Kidney epithelial cell (primary cell): Measurements from ENCODE around the gene HSPG2. TPM values are rescaled to one million over a fixed set of nuclear protein-coding genes. Genes with fewer than 3 reads are reported as not detected.

Source experiments
- DNase-seq: peaks from one replicate; pipeline ENCODE4 v3.0.0-alpha.2; 2010; ENCODE audit warnings: low read depth
- H3K27me3 ChIP-seq: 2 replicates; pipeline ENCODE4 v1.6.0; 2011; ENCODE audit warnings: low read length; ENCODE audit not compliant: control insufficient read depth, insufficient read depth
- H3K36me3 ChIP-seq: 2 replicates; pipeline ENCODE4 v1.5.1; 2011; ENCODE audit warnings: low read length; ENCODE audit not compliant: control insufficient read depth, insufficient read depth
- H3K4me3 ChIP-seq: 2 replicates; pipeline ENCODE4 v1.5.1; 2011; ENCODE audit warnings: low read depth, mild to moderate bottlenecking, control low read depth, low read length
- total RNA-seq: library from RNA; depleted of rRNA; stranded (reverse); fragments of >200 nt; gene quantifications from 2 replicates; pipeline ENCODE4 v1.2.3, GENCODE V29; 2015
- TF ChIP-seq, protein P1 (sequence below): IDR thresholded peaks from 2 replicates; pipeline ENCODE4 v1.5.1; 2011; ENCODE audit warnings: mild to moderate bottlenecking, moderate library complexity, low read length, control low read depth, inconsistent platforms; ENCODE audit not compliant: insufficient read depth, poor library complexity, severe bottlenecking

Gene HSPG2
- total RNA-seq, 1 donor from 2014 or later, result 122 TPM

GRCh38 chr1:21956720-21957552 lies 19.8 kb upstream of the HSPG2 start:
- DNase-seq, result peak; percentile 78
- Histone ChIP-seq H3K4me3 (no peak overlapping the region), H3K36me3 (no peaks in the 10 kb centered on the region), H3K27me3 (no peaks in the 10 kb centered on the region)
- TF ChIP-seq, protein P1, sequence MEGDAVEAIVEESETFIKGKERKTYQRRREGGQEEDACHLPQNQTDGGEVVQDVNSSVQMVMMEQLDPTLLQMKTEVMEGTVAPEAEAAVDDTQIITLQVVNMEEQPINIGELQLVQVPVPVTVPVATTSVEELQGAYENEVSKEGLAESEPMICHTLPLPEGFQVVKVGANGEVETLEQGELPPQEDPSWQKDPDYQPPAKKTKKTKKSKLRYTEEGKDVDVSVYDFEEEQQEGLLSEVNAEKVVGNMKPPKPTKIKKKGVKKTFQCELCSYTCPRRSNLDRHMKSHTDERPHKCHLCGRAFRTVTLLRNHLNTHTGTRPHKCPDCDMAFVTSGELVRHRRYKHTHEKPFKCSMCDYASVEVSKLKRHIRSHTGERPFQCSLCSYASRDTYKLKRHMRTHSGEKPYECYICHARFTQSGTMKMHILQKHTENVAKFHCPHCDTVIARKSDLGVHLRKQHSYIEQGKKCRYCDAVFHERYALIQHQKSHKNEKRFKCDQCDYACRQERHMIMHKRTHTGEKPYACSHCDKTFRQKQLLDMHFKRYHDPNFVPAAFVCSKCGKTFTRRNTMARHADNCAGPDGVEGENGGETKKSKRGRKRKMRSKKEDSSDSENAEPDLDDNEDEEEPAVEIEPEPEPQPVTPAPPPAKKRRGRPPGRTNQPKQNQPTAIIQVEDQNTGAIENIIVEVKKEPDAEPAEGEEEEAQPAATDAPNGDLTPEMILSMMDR, result no peak

DNA sequence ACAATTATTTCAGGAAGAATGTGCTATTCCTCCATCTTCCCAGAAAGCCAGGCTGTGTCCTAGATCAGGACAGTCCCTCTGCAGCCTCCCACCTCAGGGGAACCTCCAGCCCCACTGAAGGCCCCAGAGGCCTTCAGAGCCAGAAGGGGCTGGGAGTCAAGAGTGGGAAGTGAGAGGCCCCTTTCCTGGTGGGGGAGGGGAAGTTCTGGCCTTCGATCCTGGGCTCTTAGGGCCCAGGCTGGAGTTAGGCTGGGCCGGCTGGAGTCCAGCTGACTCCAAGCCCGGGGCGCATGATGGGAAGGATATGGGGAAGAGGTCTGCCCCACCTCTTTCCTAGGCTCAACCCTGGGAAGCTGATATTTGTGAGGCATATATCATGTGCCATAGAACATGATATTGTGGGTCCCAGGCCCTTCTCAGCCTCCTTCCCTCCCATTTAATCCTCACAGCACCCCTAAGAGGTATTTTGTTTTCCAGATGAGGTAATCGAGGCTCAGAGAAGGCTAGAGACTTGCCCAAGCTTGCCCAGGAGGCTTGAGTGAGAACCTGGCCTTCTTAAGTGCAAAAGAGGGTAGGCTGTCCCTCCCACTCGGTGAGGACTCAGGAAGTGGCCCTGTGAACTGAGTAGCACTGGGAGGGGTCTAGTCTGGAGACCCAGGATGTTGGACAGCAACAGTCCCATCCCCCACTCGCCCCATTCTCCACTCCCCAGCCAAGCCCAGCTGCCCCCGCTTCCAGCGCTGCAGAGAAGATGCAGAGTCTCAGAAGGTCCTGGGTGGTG lies 18.6 kb upstream of the HSPG2 start:
- DNase-seq, result no peak
- no peak overlapping the region for H3K4me3 ChIP-seq
- H3K36me3 ChIP-seq, result no peaks in the 10 kb centered on the region
- TF ChIP-seq, protein P1, result no peak
- no peaks in the 10 kb centered on the region for H3K27me3 ChIP-seq

DNA sequence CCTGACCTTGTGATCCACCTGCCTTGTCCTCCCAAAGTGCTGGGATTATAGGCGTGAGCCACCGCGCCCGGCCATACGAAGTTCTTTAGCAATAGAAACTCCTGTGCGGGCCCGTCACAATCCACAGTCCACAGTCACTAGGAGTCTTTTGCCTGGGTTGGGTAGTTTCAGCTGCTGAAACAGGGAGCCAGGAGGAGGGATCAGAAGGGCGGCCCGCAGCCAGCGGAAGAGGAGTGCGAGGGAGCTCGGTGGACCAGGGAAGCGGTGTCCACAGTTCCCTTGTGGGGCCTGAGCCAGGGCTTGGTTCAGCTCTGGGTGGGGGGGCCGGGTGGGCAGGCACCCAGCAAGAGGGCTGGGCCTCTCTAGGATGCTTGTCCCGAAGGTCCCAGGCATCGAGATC lies 17.9 kb upstream of the HSPG2 start:
- no peak for DNase-seq
- no peaks in the 10 kb centered on the region for H3K27me3 ChIP-seq
- H3K4me3 ChIP-seq, result no peak overlapping the region
- TF ChIP-seq, protein P1, result no peak
- no peaks in the 10 kb centered on the region for H3K36me3 ChIP-seq

DNA sequence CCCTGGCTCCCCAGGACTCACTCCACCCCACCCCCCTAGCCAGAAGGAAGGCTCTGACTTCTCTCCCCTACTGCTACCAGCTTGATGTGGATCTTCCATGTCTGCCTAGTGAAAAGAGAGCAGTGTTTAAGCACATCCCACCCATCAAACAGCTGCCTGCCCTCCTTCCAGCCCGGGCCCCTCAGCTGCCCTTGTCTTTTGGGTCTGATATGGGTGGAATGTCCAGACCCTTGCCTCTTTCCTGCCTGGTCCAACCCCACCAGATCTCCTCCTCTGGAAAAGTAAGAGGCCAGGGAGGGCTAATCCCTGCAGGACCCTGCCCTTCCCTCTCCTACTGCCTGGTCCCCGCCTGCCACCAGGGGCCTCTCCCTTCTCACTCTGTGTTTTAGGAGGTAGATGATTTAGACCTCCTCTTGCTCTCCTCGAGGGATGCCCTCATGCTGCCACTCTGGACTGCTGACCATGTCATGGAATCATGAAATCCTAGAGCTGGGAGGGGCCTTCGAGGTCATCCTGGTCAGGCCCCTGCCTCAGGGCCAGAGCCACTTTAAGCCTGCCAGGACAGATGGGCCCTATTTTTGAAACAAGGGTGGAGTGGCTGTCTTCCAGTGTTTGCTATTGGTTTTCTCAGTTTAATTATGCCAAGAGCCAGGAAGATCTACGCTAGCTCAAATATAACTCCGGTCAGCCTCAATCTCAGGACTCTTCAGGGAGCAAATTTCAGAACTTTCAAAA lies 15.8 kb upstream of the HSPG2 start:
- TF ChIP-seq, protein P1, result no peak
- Histone ChIP-seq H3K4me3 (no peak overlapping the region), H3K27me3 (no peaks in the 10 kb centered on the region), H3K36me3 (no peaks in the 10 kb centered on the region)
- DNase-seq, result no peak

- H3K36me3 ChIP-seq, result no peaks in the 10 kb centered on the region
- no peak for DNase-seq
- TF ChIP-seq, protein P1, result no peak
Measured at GRCh38 chr1:21951226-21951870, 14.2 kb upstream of the HSPG2 start.

More at GRCh38 chr1:21951226-21951870, 14.2 kb upstream of the HSPG2 start:
- H3K4me3 ChIP-seq, result no peak overlapping the region
- no peaks in the 10 kb centered on the region for H3K27me3 ChIP-seq
